OCI-LY3 (cell line): Measurements from ENCODE around the gene GAL3ST1.
"Not testable (repeated sequence)": the region's sequence is repeated elsewhere in the genome, so short reads cannot be mapped to it uniquely, and the experiment has no call there.

Experiments
- H2AFZ ChIP-seq: fragments of 200-600, 300-600 bp; shearing (Covaris generic); 2 replicates; pipeline ENCODE4 v1.6.0; 2014; ENCODE audit warnings: antibody characterized with exemption, low read depth, low read length
- H3K27ac ChIP-seq: fragments of 200-600, 300-600 bp; sonication (generic); 2 replicates; pipeline ENCODE4 v1.5.1; 2014; ENCODE audit warnings: mild to moderate bottlenecking, low read length, moderate library complexity, mixed read lengths
- H3K27me3 ChIP-seq: fragments of 200-600, 300-600 bp; sonication (generic); 2 replicates; pipeline ENCODE4 v1.6.1; 2014; ENCODE audit warnings: low read depth, low read length, mixed read lengths
- H3K36me3 ChIP-seq: fragments of 200-600, 300-600 bp; sonication (generic); replicated peaks from 2 replicates; pipeline ENCODE3; 2014; ENCODE audit warnings: low read depth, low read length, mixed read lengths
- H3K4me1 ChIP-seq: fragments of 300-600, 200-600 bp; sonication (generic); 2 replicates; pipeline ENCODE4 v1.6.1; 2014; ENCODE audit warnings: low read length, mixed read lengths
- H3K4me2 ChIP-seq: fragments of 200-600, 300-600 bp; sonication (generic); 2 replicates; pipeline ENCODE4 v1.6.1; 2014; ENCODE audit warnings: low read length, mixed read lengths
- H3K4me3 ChIP-seq: fragments of 300-600, 200-600 bp; sonication (generic); 2 replicates; pipeline ENCODE4 v1.5.1; 2014; ENCODE audit warnings: antibody characterized with exemption, mild to moderate bottlenecking, low read length, moderate library complexity
- H3K79me2 ChIP-seq: fragments of 300-600, 200-600 bp; shearing (Covaris generic); 2 replicates; pipeline ENCODE4 v1.6.1; 2014; ENCODE audit warnings: mild to moderate bottlenecking, low read length, mixed read lengths
- H3K9ac ChIP-seq: fragments of 300-600, 200-600 bp; shearing (Covaris generic); 2 replicates; pipeline ENCODE4 v1.6.0; 2014; ENCODE audit warnings: mild to moderate bottlenecking, low read length, moderate library complexity
- H3K9me3 ChIP-seq: fragments of 200-600, 300-600 bp; shearing (Covaris generic); 2 replicates; pipeline ENCODE4 v1.6.1; 2014; ENCODE audit warnings: low read length, mixed read lengths; ENCODE audit not compliant: insufficient read depth
- H4K20me1 ChIP-seq: fragments of 200-600, 300-600 bp; sonication (generic); 2 replicates; pipeline ENCODE4 v1.6.1; 2016; ENCODE audit warnings: low read length, mixed read lengths; ENCODE audit not compliant: insufficient read depth
- EZH2phosphoT487 ChIP-seq: fragments of 200-600 bp; shearing (Covaris generic); IDR thresholded peaks from 2 replicates; pipeline ENCODE4 v1.6.1; 2018; ENCODE audit warnings: antibody characterized with exemption, mixed run types, low read depth
- TF ChIP-seq, protein P1 (sequence below): fragments of 200-600, 300-600 bp; sonication (generic); IDR thresholded peaks from 2 replicates; pipeline ENCODE4 v1.5.1; 2014; ENCODE audit warnings: antibody characterized with exemption, low read length, low read depth

GAL3ST1 gene

DNA sequence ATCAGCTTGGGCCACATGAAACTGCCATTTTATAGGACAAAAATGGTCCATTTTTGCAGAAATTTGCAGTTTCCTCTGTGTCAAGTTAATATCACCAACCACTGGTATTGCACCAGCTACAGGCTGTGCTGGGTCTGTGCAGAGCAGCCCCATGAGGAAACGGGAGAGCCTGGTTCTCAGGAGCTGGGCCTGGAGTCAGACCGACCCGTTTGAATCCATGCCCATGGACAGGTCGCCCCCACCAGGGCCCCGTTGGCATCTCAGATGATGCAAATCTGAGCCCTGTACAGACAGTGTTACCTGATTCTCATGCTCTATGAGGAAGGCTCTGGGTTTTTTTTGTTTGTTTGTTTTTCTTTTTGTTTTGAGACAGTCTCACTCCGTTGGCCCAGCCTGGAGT, 18.1 kb downstream of the GAL3ST1 start:
- H3K27me3 ChIP-seq: no peaks in the 10 kb centered on the region
- no peak overlapping the region for H3K27ac ChIP-seq
- no peak for TF ChIP-seq EZH2phosphoT487
- TF ChIP-seq, protein P1, sequence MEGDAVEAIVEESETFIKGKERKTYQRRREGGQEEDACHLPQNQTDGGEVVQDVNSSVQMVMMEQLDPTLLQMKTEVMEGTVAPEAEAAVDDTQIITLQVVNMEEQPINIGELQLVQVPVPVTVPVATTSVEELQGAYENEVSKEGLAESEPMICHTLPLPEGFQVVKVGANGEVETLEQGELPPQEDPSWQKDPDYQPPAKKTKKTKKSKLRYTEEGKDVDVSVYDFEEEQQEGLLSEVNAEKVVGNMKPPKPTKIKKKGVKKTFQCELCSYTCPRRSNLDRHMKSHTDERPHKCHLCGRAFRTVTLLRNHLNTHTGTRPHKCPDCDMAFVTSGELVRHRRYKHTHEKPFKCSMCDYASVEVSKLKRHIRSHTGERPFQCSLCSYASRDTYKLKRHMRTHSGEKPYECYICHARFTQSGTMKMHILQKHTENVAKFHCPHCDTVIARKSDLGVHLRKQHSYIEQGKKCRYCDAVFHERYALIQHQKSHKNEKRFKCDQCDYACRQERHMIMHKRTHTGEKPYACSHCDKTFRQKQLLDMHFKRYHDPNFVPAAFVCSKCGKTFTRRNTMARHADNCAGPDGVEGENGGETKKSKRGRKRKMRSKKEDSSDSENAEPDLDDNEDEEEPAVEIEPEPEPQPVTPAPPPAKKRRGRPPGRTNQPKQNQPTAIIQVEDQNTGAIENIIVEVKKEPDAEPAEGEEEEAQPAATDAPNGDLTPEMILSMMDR: no peak
- H2AFZ ChIP-seq: no peak overlapping the region
- no peaks in the 10 kb centered on the region for H3K79me2 ChIP-seq
- H3K4me3 ChIP-seq: no peak overlapping the region
- H3K9me3 ChIP-seq: no peaks in the 10 kb centered on the region
- no peak overlapping the region for H3K9ac ChIP-seq
- no peaks in the 10 kb centered on the region for H4K20me1 ChIP-seq
- no peaks in the 10 kb centered on the region for H3K4me1 ChIP-seq
- no peaks in the 10 kb centered on the region for H3K36me3 ChIP-seq
- H3K4me2 ChIP-seq: no peak overlapping the region

- H4K20me1 ChIP-seq: no peaks in the 10 kb centered on the region
- no peaks in the 10 kb centered on the region for H3K27me3 ChIP-seq
- H2AFZ ChIP-seq: no peak overlapping the region
- no peaks in the 10 kb centered on the region for H3K9me3 ChIP-seq
- no peaks in the 10 kb centered on the region for H3K4me1 ChIP-seq
- H3K27ac ChIP-seq: no peak overlapping the region
- H3K79me2 ChIP-seq: no peaks in the 10 kb centered on the region
- H3K4me3 ChIP-seq: no peak overlapping the region
- no peaks in the 10 kb centered on the region for H3K36me3 ChIP-seq
- H3K9ac ChIP-seq: no peak overlapping the region
- no peak for TF ChIP-seq EZH2phosphoT487
- TF ChIP-seq, protein P1: no peak
- H3K4me2 ChIP-seq: no peak overlapping the region
Measured at GRCh38 chr22:30555282-30556210, 18.9 kb downstream of the GAL3ST1 start.

DNA sequence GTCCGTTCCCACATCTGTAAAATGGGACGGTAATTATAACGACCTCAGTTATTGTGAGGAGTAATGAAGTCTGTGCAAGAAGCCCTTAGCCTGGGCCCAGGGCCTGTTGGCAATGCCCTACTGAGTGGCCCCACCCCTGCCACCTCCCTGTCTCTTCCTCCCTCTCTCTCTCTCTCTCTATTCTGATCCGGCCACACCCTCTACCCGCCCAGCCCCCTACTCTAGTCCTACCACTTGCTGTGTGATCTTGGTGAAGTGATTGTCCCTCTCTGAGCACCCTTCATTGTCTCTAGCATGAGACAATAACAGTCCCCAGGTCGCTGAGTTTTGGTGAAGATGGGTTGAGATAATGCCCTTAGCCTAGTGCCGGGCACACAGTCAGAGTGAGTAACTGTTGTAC, 20.5 kb downstream of the GAL3ST1 start:
- H3K27ac ChIP-seq: no peak overlapping the region

GRCh38 chr22:30552719-30553118, 21.7 kb downstream of the GAL3ST1 start:
- no peak overlapping the region for H3K27ac ChIP-seq
- no peaks in the 10 kb centered on the region for H4K20me1 ChIP-seq
- H2AFZ ChIP-seq: no peak overlapping the region
- no peak overlapping the region for H3K4me2 ChIP-seq
- H3K36me3 ChIP-seq: no peaks in the 10 kb centered on the region
- no peaks in the 10 kb centered on the region for H3K27me3 ChIP-seq
- TF ChIP-seq, protein P1: no peak
- no peak for TF ChIP-seq EZH2phosphoT487
- H3K79me2 ChIP-seq: no peaks in the 10 kb centered on the region
- H3K4me3 ChIP-seq: no peak overlapping the region
- no peak overlapping the region for H3K9ac ChIP-seq
- H3K4me1 ChIP-seq: no peaks in the 10 kb centered on the region
- no peaks in the 10 kb centered on the region for H3K9me3 ChIP-seq

More for the DNA sequence above, 20.5 kb downstream of the GAL3ST1 start:
- Histone ChIP-seq H2AFZ (no peak overlapping the region), H3K36me3 (no peaks in the 10 kb centered on the region), H3K27me3 (no peaks in the 10 kb centered on the region), H3K4me3 (no peak overlapping the region), H3K4me1 (no peaks in the 10 kb centered on the region), H3K4me2 (no peak overlapping the region), H4K20me1 (no peaks in the 10 kb centered on the region), H3K9me3 (no peaks in the 10 kb centered on the region), H3K9ac (no peak overlapping the region), H3K79me2 (no peaks in the 10 kb centered on the region)
- no peak for TF ChIP-seq EZH2phosphoT487
- TF ChIP-seq, protein P1: no peak

GRCh38 chr22:30551813-30552212, 22.7 kb downstream of the GAL3ST1 start:
- not testable (repeated sequence) for H3K9ac ChIP-seq, H3K4me3 ChIP-seq, H3K79me2 ChIP-seq, H3K4me1 ChIP-seq, H3K36me3 ChIP-seq, H2AFZ ChIP-seq, H3K9me3 ChIP-seq, H4K20me1 ChIP-seq, H3K4me2 ChIP-seq, H3K27ac ChIP-seq, H3K27me3 ChIP-seq
